Gastroesophageal sphincter (tissue), 2 donors: Measurements from ENCODE around the gene VPS51.
A peak's percentile ranks its signal among the peaks of the same experiment; 100 is the strongest.

Source experiments
- POLR2A ChIP-seq, 2 donors: fragments of 450-650 bp; IDR thresholded peaks; one replicate each; pipeline ENCODE4 v1.6.1; 2017; ENCODE audit warnings: antibody characterized with exemption in 2 of 2, mild to moderate bottlenecking in 2 of 2, moderate library complexity in 1 of 2
- POLR2AphosphoS5 ChIP-seq: sonication (generic); formaldehyde crosslinking; IDR thresholded peaks from one replicate; pipeline ENCODE4 v1.6.1; 2017; ENCODE audit warnings: antibody characterized with exemption

DNA sequence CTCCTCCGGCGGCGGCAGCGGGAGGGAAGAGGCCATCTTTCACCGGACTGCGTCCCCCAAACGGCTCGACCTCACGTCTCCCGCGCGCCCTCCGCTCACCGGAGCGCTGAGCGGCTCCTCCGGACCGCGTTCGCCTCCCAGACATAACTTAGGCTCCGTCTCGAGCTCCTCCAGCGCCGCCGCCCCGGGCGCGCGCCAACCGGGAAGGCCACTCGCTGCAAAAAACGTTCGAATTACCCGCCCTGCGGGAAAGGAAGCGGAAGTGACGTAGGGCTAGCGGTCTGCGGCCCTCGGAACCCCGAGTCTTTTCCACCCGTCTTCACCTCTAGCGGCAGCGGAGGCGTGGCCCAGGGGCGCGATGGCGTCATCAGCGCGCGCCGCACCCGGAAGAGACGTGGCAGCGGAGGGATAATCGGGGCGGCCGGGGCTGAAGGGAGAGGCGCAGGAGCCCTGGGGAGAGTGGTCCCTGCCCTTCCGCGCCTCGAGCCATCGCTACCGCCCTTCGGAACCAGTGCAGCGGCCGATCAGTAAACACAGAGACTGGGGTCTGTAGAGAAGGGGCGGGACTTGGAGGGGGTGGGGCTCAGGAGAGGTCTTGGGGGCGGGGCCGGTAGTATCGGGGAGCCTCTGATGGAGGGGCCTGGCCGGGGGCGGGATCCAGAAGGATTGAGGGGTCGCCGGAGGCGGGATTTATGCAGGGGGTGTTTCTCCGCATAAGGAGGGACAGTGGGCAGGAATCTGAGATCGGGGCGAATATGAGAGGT, 12.0 kb upstream of the VPS51 start, which contains the start of the genes CDCA5 and ZFPL1:
- TF ChIP-seq POLR2AphosphoS5 (peak; percentile 92), POLR2A (IDR thresholded peaks at IDR 0.05) (peak; percentile 52 to 60)
